Kidney (tissue), 14 donors: ENCODE measurements around the gene WNT7B. TPM values are rescaled to one million over a fixed set of nuclear protein-coding genes. Genes with fewer than 3 reads are reported as not detected.

ENCODE experiments used
- DNase-seq, 5 donors: peaks; one replicate each; pipeline ENCODE4 v3.0.0-alpha.2; 2013 to 2020
- FAIRE-seq: peaks from 2 replicates; lab custom pipeline; 2012; peaks lifted over from hg19 to GRCh38; lab: Jason Lieb, UNC
- H3K27ac ChIP-seq, 2 donors: one replicate each; pipeline ENCODE4 v1.7.0; 2013; ENCODE audit warnings: low read depth in 2 of 2, low read length in 2 of 2, inconsistent platforms in 1 of 2
- H3K27me3 ChIP-seq: one replicate; pipeline ENCODE4 v1.7.1; 2013; ENCODE audit warnings: low read length, inconsistent platforms; ENCODE audit not compliant: control insufficient read depth, insufficient read depth
- H3K36me3 ChIP-seq, 3 donors: one replicate each; pipeline versions ENCODE4 v1.7.0 to v1.7.1; 2013; ENCODE audit warnings: low read length in 3 of 3, control low read depth in 1 of 3, inconsistent platforms in 1 of 3; ENCODE audit not compliant: insufficient read depth in 3 of 3, control insufficient read depth in 2 of 3
- H3K4me1 ChIP-seq, 3 donors: one replicate each; pipeline versions ENCODE4 v1.7.0 to v1.7.1; 2013; ENCODE audit warnings: low read length in 3 of 3, inconsistent platforms in 1 of 3, low read depth in 1 of 3; ENCODE audit not compliant: control insufficient read depth in 2 of 3, insufficient read depth in 2 of 3
- H3K4me3 ChIP-seq, 3 donors: one replicate each; pipeline versions ENCODE4 v1.7.0 to v1.8.1; 2013; ENCODE audit warnings: low read length in 3 of 3, control low read depth in 1 of 3, inconsistent platforms in 1 of 3
- H3K9ac ChIP-seq, 3 donors: one replicate each; pipeline versions ENCODE4 v1.7.0 to v1.7.1; 2013; ENCODE audit warnings: low read length in 3 of 3, control low read depth in 1 of 3, inconsistent platforms in 1 of 3
- H3K9me3 ChIP-seq, 3 donors: one replicate each; pipeline versions ENCODE4 v1.7.0 to v1.7.1; 2013; ENCODE audit warnings: low read length in 3 of 3, control low read depth in 1 of 3, inconsistent platforms in 1 of 3; ENCODE audit not compliant: control insufficient read depth in 2 of 3, insufficient read depth in 1 of 3
- intact Hi-C: fragments of 100-400 bp; cut with DNase I; formaldehyde crosslinking; loops from one replicate; pipeline ENCODE4 v1.11.1; 2022
- polyA plus RNA-seq: library from polyadenylated mRNA; stranded (reverse); fragments of 350-450 nt; fragmentation: Illumina TruSeq; extraction: RNeasy Lipid Tissue Mini Kit (QIAGEN cat#74804); gene quantifications from one replicate; pipeline ENCODE4 v1.2.3, GENCODE V29; 2014; ENCODE audit warnings: low read depth, low replicate concordance; ENCODE audit not compliant: insufficient read depth
- total RNA-seq: library from RNA; stranded (reverse); fragmentation: NEBNext Ultra II Directional; extraction: Animal tissue kit (Norgen Biotek cat#: 25700); gene quantifications from one replicate; pipeline ENCODE4 v1.2.1, GENCODE V29; 2021
- TF ChIP-seq, protein P1 (sequence below): IDR thresholded peaks from 3 replicates; pipeline ENCODE4 v1.5.1; 2012; ENCODE audit warnings: mild to moderate bottlenecking, moderate library complexity, borderline replicate concordance; ENCODE audit not compliant: insufficient read depth; ENCODE audit errors: extremely low read depth
- donor health status: control.
- donor health status: control.
- donor health status: control.
- donor health status: control.
- donor health status: control.
- donor health status: DM: yes; HTN: yes; CAD: no.
- donor health status: Normal renal cell carcinoma (clear cell type).

Gene WNT7B
- total and polyA plus RNA-seq, 2 donors from 2014 or later: 1.6 to 2.4 TPM

GRCh38 chr22:45968751-45969413 lies 8.1 kb downstream of the WNT7B start:
- FAIRE-seq (no peak), DNase-seq (no peak)
- intact Hi-C loops: no loop called here
- Histone ChIP-seq H3K36me3 (no peaks in the 10 kb centered on the region), H3K9ac (no peak overlapping the region), H3K9me3 (no peaks in the 10 kb centered on the region), H3K27ac (no peak overlapping the region), H3K27me3 (peaks cover 14% of the 10 kb centered on the region), H3K4me3 (no peak overlapping the region), H3K4me1 (peaks cover 0 to 4% (median 0%) of the 10 kb centered on the region in 3 donors)
- TF ChIP-seq, protein P1, sequence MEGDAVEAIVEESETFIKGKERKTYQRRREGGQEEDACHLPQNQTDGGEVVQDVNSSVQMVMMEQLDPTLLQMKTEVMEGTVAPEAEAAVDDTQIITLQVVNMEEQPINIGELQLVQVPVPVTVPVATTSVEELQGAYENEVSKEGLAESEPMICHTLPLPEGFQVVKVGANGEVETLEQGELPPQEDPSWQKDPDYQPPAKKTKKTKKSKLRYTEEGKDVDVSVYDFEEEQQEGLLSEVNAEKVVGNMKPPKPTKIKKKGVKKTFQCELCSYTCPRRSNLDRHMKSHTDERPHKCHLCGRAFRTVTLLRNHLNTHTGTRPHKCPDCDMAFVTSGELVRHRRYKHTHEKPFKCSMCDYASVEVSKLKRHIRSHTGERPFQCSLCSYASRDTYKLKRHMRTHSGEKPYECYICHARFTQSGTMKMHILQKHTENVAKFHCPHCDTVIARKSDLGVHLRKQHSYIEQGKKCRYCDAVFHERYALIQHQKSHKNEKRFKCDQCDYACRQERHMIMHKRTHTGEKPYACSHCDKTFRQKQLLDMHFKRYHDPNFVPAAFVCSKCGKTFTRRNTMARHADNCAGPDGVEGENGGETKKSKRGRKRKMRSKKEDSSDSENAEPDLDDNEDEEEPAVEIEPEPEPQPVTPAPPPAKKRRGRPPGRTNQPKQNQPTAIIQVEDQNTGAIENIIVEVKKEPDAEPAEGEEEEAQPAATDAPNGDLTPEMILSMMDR: no peak

GRCh38 chr22:45968003-45968650 lies 8.8 kb downstream of the WNT7B start:
- TF ChIP-seq, protein P1: no peak
- FAIRE-seq: no peak

DNA sequence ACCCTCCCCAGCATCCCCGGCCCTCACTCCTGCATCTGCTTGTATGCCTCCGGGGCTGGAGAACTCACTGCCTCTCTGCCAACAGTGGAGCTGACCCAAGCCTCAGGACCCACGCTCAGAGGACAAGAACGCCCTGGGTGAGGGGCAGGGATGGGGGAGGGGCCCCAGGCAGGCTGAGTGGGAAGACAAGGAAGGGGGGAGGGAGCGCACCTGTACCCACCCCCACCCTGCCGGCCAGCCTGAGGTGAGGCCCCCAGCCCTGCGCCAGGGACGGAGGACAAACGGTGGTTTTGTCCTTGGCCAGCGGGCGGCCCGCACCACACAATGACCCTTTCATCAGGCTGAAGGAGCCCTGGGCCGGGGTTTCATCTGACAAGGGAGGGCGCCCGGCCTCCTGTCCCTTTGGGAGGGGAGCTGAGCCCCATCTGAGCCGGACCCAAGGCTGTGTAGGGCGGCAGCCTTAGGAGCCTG lies 10.0 kb downstream of the WNT7B start:
- H3K27me3 ChIP-seq: peaks cover 3% of the 10 kb centered on the region
- TF ChIP-seq, protein P1: no peak
- DNase-seq: no peak
- H3K9ac ChIP-seq: no peak overlapping the region
- intact Hi-C loops: no loop called here
- no peaks in the 10 kb centered on the region for H3K9me3 ChIP-seq
- no peaks in the 10 kb centered on the region for H3K36me3 ChIP-seq
- FAIRE-seq: no peak
- H3K4me1 ChIP-seq: peaks cover 0 to 4% (median 0%) of the 10 kb centered on the region in 3 donors
- H3K4me3 ChIP-seq: no peak overlapping the region
- no peak overlapping the region for H3K27ac ChIP-seq

More at GRCh38 chr22:45968003-45968650, 8.8 kb downstream of the WNT7B start:
- Histone ChIP-seq H3K27me3 (peaks cover 8% of the 10 kb centered on the region), H3K9me3 (no peaks in the 10 kb centered on the region), H3K4me3 (no peak overlapping the region), H3K4me1 (peaks cover 0 to 4% (median 0%) of the 10 kb centered on the region in 3 donors), H3K9ac (no peak overlapping the region), H3K27ac (no peak overlapping the region), H3K36me3 (no peaks in the 10 kb centered on the region)
- intact Hi-C loops: no loop called here
- DNase-seq: no peak
